GM18502 (cell line): ENCODE measurements around the gene GPC3.
"Not testable (repeated sequence)": the region's sequence is repeated elsewhere in the genome, so short reads cannot be mapped to it uniquely, and the experiment has no call there.

Source experiments
- ATAC-seq: cut with Tn5 transposase; IDR thresholded peaks from one replicate; pipeline ENCODE4 v1.9.1; 2021; ENCODE audit warnings: mild to moderate bottlenecking; ENCODE audit not compliant: unreplicated experiment, poor library complexity

Gene GPC3

DNA sequence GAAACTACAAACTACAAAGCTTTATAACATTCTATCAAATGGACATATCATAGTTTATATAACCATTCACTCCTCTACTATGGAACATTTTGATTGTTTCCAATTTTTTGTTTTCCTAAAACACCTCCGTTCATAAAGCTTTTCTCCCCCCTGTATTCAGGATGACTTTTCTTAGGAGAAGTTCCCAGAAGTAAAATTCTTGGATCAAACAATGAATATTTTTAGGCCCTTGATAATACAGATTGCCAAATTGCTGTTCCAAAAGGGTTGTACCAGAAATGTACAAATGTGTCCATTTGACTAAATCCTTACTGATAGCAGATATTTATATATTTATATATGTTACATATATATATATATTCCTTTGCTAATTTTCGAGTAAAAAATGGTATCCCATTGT, 77.8 kb downstream of the GPC3 start:
- ATAC-seq: no peak

DNA sequence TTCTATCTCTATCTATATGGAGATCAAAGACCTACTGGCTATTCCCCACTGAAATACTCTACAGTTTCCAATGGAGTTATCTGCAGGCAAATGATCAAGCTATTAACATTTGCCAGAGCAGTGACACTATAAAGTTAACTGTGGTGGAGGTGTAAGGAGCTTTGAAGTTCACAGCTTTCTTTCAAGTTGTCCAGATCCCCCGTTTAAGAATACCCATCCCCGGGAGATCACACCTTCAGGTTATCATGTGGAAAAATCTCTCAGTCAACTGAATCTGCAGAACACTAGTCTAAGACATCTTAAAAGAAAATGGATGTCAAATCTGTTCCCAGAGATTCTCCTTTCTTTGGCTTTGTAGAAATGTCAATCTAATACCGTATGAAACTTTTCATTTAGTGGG, 80.1 kb downstream of the GPC3 start:
- no peak for ATAC-seq

DNA sequence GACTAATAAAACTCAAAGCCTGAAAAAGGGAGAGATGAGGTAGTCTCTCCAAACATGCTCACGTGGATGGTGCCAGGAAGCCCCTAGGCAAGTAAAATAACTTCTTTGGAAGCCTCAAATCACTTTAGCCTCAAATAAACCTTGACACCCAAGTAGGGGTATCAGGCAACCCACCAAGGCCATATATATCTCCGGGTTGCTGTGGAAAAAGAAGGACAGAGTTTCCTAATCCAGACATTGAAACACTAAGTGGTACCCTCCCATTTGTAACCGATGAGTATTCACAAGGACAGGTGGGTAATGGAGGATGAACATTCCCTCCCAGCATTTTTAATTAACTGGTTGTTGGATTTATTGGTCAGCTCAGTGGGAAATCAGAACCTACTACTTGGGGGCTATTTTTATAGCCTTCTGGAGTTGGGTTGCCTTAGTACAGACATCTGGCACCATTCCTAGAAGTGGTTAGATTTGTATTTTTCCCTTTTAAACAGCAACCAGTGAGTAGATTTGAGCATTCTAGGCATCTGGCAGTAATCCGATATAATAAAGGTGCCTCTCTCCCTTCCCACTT, 87.7 kb downstream of the GPC3 start:
- no peak for ATAC-seq

DNA sequence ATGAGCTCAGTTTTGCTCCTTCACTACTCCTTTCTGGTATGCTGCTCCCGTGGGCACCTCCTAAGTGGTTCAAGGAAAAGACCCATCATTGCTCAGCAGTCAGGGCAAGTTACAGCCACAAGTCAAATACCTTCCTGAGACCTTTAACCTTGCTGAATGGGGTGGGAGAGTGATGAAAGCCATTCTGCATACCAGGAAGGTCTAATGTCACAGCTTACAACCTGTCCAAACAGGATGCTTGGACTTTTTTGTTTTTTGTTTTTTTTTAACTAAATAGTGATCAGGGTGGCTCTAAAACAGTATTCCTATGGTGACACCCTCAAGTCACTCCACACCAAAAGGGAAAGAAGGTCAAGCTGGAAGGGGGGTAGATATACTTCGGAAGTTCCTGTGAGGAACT, 93.1 kb downstream of the GPC3 start:
- ATAC-seq: no peak

DNA sequence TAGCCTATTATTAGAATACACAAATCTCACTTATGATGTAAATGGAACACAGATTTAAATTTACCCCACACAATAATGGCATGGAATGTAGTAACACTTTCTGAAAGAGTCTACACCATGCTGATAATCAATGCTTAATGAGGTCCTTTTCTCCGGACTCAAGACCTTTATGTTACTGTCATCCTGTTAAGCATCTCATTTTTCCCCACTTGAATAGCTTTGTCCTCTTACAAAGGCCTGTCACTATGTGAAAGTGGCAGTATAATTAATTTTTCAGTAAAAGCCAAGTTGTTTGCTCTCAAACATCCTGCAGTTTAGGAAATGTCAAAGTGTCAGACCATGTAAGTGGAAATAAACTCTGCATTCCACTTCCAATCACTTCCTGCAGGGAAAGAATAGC, 96.4 kb downstream of the GPC3 start:
- ATAC-seq: no peak

DNA sequence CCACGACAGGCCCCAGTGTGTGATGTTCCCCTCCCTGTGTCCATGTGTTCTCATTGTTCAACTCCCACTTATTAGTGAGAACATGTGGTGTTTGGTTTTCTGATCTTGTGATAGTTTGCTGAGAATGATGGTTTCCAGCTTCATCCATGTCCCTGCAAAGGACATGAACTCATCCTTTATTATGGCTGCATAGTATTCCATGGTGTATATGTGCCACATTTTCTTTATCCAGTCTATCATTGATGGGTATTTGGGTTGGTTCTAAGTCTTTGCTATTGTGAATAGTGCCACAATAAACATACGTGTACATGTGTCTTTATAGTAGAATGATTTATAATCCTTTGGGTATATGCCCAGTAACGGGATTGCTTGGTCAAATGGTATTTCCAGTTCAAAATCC, 97.3 kb downstream of the GPC3 start:
- not testable (repeated sequence) for ATAC-seq

DNA sequence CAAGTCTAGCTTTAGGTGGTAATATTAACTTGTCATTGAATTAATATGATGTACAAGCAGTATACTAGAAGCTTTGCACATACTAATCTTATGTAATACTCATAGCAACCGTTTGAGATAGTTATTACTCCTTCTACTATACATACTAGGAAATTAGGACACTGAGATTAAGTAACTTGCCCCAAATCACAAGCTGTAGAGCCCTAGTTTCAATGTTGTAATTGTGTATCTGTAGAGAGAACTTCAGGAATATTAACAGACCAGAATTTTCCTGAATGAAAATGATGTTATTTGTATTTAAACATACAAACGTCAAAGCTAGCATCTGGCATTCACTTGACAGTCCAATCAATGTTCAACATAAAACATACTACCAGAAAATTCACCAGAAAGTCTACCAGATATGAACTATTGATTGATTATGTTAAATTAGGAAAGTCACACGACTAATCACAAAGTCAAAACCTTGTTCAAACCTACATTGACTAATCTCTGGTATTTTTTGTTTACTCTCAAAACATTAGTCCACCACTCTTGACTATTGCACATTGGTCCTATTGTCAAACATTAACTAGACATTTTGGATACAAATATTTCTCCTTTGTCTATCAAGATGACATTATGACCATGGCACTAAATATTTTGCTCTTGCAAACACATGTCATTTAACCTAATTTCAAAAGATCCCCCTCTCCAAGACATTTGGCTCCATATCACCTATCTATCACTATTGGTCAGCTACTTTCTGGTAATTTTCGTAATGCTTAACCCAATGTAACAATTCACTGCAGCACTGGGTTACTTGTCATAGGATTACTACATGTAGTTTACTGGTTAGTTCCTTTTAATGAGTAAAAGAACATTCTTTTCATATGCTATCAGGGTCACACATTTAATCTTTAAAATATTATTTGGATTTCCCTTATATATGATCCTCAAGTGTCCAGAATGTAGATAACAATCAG, 100.7 kb downstream of the GPC3 start:
- no peak for ATAC-seq

DNA sequence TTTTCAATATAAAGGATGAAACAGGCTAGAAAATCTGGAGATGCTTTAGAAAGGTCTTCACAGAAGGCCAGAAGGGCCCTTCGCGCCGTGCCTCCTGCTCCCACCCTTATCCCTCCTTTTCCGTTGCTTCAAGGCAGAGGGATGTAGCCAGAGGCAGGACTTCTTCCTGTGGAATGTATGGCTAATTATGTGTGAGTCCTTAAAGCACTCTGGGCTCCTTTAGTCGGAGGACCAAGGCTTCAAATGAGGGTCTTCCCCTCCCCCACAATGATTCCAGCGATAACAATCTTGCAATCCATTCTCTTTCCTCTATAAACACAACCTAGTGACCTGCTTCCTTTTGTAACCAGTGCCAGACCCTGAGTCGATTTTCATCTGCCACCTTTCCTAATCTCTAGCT, 103.5 kb downstream of the GPC3 start:
- no peak for ATAC-seq

DNA sequence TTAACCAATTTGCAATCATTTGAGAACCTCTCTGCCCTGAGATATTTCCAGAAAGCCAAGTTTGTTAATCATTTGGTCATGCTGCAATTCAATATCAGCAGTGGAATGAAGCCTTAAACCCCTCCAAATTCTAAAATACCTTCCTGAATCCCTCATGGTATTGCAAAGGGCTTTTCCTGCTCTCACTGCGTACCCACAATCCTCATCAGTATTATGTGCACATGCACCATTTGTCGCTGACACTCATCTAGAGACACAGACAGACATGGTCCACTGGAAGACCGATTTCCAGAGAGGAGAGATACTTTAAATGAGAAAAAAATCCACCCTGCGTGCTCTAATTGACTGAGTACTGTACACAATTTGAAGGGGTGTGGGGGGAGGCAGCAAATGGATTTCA, 104.4 kb downstream of the GPC3 start:
- ATAC-seq: no peak

DNA sequence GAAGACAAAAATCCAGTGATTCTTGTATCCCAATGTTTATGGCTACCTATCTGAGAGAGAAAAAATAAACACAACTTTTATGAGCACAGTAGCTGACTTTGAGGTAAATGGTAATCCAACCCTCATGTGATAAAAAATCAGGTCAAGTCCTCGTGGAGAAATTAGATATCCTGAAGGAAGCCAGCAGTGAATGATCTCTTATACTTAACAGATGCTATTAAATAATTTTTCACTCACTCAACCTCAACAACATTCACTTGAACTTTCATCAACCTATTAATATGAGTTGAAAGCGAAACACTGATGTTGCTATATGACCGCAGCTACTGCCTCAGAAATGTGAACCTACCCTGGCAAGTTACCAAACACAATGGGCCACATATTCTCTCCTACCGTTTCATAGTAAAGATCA, 105.4 kb downstream of the GPC3 start:
- ATAC-seq: no peak

DNA sequence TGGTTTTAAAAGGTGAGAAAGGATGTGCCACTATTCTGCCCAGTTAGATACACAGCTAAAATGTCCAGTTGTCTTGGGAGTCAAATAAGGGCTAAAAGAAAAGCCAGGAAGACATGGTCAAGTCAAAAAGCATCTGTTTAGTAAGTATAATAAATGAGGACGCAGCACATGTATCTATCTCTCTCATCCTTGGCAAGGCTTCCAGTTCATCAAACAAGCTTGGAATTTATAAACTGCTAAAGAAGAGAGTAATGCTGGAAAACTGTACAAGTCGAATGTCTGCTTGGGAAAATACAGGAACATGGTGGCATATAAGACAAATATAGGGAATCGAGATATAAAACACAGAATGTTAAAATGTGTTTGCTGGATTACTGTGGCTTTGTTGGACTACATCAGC, 106.7 kb downstream of the GPC3 start:
- ATAC-seq: no peak

DNA sequence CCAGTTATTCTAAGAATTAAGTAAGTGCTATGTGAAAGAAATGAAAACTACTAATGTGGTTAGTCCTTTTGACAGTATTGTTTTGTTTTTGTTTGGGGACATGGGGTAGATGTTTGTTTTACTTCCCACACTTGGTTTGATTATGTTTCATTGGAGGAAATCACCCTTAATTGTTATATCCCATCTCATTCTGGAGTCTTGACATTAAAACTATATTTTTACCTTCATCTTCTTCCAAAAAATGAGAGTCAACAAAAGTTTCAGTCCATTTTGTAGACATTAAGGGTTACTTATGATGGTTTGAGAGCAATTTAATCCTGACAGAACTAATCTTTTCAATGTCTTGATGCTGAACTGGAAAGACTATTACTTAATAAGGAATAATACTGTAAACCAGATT, 108.7 kb downstream of the GPC3 start:
- ATAC-seq: no peak

DNA sequence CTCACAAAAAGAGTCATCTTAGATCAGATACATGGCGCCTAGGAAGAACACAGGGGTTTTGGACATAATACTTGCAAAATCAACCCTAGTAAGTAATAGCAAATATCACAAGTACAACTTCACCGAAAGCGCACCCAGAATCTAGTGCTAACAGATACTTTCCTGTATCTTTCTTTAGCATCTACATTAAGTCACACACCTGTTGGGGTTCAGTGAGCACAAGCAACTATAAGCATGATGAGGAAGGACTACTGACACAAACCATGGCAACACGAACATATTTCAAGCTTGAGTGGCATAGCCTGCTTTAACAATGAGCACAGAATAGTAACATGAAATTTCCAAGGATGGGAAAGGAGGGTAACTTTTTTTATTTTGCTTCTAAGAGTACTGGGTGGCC, 116.1 kb downstream of the GPC3 start:
- no peak for ATAC-seq

DNA sequence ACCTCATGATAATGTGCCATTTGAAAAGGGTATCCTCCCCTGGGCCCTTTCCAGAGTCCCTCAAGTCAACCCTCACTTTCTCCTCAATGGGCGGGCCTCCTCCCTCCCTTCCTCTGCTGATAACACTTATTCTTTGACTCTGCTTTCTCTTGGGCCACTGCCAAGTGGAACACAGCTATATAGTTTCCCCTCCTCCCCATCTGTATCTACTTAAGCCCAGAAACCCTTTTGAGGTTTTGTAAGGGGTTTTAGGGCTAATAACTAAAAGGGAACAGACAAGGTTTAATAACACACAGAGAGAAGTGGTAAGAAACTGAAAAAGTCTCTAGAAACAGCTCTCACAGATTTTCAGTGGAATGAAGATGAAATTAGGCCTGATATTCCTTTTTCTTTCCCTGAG, 116.7 kb downstream of the GPC3 start:
- ATAC-seq: no peak

DNA sequence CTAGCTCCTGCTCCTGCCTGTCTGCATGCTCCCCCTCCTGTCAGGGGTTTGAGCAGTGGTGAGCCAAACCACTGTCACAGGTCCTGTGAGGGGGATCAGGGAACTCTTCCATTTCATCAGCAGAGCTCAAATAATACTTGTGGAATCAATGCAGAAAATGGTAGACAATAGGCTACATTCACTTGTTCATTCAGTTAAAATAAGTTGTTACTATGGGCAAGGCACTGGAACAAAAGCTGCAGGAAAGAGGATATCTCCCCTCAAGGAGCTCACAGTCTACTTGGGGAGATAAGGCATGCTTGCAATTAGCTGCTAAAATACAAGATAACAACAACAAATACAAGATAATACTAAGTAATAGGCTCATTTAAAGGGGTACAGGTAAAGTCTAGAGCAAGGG, 117.1 kb downstream of the GPC3 start:
- ATAC-seq: no peak

DNA sequence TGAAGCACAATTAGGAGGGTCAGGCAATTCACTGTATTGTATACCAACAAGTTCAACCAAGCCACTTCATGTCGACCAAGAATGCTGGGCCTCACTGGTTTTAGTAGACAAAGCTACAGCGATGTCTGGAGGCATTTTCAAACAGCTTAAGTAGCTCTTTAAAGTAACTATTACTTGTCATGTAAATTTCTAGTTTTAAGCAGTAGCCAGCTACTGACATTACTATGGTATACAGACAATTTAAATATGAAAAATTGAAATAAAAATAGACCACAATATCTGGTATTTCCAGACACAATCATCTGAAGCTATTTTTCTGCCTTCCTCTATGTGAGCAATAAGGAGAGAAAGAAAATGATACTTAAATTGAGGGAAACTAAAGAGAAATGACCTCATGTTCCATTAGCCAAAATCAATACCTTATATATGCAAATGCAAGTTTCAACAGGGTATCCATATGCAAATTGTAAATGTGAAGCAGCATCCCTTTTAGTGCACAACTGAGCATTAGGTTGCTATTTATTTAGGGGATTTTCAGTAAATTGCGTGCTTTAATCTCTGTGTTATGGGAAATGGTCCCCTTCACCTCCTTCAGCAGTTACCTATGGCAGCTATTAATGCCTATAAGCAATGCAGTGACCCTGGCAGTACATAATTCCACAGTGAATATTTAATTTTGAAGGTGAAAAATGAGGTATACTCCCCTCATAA, 119.5 kb downstream of the GPC3 start:
- no peak for ATAC-seq

DNA sequence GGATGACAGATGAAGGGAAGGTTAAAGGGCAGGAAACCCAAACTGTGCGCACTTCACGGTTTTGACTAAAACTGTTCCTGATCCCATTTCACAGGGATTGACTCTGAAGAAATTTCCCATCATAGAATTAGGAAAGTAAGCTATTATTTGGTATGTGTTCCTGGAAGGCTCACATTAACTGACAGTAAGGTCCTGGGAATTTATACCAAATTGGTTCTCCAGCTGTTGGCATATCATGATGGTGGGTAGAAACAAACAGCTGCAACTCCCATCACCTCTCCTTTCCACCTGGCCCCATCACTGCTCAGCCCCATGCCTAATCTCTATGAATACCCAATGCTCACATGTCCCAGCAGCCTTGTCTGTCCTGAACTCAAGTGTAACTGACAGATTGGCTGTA, 121.2 kb downstream of the GPC3 start:
- no peak for ATAC-seq

DNA sequence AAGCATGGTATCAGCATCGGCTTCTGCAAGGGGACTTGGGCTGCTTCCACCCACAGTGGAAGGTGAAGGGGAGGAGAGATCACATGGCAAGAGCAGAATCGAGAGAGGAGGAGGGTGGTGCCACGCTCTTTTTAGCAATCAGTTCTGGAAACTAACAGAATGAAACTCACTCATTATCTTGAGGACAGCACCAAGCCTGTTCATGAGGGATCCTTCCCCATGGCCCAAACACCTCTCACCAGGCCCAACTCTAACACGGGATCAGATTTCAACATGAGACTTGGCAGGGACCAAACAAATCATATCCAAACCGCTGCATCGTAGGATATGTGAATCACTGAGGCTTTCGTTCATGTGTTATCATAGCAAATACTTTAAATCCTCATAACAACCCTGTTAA, 125.5 kb downstream of the GPC3 start:
- ATAC-seq: no peak

DNA sequence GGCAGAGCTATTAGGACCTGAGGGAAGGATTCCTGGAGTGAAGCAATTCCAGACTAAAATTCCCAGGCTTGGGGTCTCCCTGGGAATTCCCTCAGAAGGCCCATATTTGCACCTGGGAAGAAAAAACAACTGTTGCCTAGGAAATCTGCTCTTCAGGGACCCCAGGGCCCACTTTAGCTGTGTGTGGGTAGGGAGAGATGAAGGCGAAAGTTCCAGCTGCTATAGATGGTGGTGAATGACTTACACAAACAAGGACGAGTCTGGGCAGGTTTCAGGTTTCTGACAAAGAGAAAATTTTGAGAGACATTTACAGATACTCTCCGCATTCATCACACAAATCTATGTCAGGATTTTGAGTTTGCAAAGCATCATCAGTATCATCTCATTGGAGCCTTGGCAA, 126.1 kb downstream of the GPC3 start:
- ATAC-seq: no peak

DNA sequence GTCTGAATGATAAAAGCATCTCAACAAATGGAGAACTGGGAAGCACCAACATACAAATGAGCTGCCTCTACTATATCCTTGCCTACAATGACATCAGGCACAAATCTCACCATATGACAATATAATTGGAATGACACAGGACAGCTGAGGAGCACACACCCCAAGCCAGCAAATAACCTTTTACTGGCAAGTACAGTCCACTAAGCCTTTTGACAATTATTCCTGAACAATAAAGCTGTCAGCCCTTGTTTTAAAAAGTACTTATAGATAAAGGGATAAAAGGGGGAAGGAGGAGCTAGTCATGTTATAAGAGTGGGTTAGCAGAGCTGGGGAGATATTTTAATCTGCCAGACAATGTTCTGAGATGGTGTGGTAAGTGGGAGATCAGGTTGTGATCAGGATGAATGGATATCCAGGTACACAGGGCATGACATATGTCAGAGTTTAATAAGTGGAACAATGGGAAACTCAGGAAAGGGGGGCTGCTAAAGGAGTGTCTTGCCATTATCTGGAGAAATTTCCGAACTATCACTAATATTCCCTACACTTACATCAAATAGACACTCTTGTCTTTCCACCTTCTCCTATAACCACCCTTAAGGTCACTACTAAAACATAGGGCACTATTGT, 127.6 kb downstream of the GPC3 start:
- no peak for ATAC-seq

DNA sequence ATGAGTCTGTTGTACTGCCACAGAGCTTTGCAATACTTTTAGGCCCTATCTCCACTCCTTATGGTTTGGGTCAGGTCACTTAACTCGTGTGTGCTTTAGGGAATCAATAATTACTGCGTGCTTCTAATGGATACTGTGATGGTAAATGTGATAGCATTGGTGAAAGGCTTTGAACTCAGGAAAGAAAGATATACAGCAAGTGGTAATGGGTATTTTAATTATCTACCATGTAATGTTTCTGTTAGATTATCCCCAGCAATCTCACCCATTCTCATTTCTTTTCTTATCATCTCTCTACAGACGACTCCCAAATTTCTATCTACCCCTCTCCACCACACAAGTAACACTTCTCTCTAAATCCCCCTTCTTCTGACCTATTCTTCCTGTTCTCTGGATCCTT, 128.6 kb downstream of the GPC3 start:
- no peak for ATAC-seq
